Measurements from ENCODE around the gene LSS. TPM values are rescaled to one million over a fixed set of nuclear protein-coding genes. Genes with fewer than 3 reads are reported as not detected.

Gene LSS
- total RNA-seq, 1 experiment from 2014 or later: 101 TPM

DNA sequence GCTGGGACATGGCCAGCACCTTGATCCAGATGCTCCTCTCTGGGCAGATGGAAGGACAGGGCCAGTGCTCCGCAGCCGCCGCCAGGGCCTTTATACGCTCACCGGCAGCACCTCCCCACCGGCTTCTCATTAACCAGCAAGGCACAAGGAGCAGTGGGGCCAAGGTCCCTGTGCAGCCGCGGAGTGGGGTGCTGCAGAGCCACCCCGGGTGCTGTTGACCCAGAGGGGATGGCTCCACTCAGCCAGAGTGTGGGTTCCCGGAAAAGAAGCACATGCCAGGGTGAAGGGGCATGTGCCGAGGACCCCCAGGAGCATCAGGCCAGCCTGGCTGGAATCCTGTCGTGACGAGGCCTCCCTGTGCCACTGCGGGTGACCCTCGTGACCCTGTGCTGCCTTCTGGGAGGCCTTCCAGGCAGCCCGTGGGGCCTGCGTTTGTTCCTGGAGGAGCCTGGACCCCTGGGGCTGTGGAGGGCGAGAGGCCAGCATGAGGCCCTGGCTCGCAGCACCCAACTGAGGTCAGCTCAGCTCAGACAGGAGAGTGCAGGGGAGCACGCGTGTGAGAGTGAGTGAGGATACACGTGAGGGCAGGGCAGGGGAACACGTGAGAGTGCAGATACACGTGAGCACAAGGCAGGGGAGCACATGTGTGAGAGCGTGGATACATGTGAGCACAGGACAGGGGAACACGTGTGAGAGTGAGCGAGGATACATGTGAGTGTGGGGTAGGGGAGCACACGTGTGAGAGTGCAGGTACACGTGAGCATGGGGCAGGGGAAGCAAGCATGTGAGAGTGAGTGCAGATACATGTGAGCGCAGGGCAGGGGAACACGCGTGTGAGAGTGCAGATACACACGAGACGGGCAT is 72.8 kb downstream of the LSS start, which contains the start of gene FTCD:
Gene FTCD, minus strand, starts transcription at position 66 of the 864 bp plus-strand sequence. Its CDS starts 56 bp downstream, at position 10.
- H3K9me3 Mint-ChIP-seq: no peaks in the 10 kb centered on the region
- TF ChIP-seq, protein P1, sequence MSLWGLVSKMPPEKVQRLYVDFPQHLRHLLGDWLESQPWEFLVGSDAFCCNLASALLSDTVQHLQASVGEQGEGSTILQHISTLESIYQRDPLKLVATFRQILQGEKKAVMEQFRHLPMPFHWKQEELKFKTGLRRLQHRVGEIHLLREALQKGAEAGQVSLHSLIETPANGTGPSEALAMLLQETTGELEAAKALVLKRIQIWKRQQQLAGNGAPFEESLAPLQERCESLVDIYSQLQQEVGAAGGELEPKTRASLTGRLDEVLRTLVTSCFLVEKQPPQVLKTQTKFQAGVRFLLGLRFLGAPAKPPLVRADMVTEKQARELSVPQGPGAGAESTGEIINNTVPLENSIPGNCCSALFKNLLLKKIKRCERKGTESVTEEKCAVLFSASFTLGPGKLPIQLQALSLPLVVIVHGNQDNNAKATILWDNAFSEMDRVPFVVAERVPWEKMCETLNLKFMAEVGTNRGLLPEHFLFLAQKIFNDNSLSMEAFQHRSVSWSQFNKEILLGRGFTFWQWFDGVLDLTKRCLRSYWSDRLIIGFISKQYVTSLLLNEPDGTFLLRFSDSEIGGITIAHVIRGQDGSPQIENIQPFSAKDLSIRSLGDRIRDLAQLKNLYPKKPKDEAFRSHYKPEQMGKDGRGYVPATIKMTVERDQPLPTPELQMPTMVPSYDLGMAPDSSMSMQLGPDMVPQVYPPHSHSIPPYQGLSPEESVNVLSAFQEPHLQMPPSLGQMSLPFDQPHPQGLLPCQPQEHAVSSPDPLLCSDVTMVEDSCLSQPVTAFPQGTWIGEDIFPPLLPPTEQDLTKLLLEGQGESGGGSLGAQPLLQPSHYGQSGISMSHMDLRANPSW (CRISPR knock-in tag; conservative IDR thresholded peaks at IDR 0.05; ENCODE audit: low read depth): no peak
- TF ChIP-seq KAT7 (CRISPR knock-in tag; IDR thresholded peaks at IDR 0.05; ENCODE audit: borderline replicate concordance) (no peak), TEAD1 (CRISPR knock-in tag; IDR thresholded peaks at IDR 0.05) (no peak), AR (CRISPR knock-in tag; IDR thresholded peaks at IDR 0.05) (no peak), ETV6 (CRISPR knock-in tag; IDR thresholded peaks at IDR 0.05) (no peak), TCF7 (CRISPR knock-in tag; IDR thresholded peaks at IDR 0.05; ENCODE audit: low read depth) (no peak)
- TF ChIP-seq, protein P2, sequence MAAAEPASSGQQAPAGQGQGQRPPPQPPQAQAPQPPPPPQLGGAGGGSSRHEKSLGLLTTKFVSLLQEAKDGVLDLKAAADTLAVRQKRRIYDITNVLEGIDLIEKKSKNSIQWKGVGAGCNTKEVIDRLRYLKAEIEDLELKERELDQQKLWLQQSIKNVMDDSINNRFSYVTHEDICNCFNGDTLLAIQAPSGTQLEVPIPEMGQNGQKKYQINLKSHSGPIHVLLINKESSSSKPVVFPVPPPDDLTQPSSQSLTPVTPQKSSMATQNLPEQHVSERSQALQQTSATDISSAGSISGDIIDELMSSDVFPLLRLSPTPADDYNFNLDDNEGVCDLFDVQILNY (CRISPR knock-in tag; IDR thresholded peaks at IDR 0.05): no peak
- TF ChIP-seq, protein P3, sequence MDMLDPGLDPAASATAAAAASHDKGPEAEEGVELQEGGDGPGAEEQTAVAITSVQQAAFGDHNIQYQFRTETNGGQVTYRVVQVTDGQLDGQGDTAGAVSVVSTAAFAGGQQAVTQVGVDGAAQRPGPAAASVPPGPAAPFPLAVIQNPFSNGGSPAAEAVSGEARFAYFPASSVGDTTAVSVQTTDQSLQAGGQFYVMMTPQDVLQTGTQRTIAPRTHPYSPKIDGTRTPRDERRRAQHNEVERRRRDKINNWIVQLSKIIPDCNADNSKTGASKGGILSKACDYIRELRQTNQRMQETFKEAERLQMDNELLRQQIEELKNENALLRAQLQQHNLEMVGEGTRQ (CRISPR knock-in tag; IDR thresholded peaks at IDR 0.05): no peak
- ATAC-seq: no peak
- CTCF ChIA-PET: interaction anchor here (0.9 kb wide), 1 partner anchor 12 kb away, joined by 5 read pairs; no protein-coding TSS in a partner anchor
- POLR2A ChIA-PET: no interaction called here
- H3K4me3 Mint-ChIP-seq: no peak within 1 kb of the TSS
- H3K36me3 Mint-ChIP-seq: no peaks in the 10 kb centered on the region
- DNase-seq (ENCODE audit: low spot score): no peak
- no peak within 1 kb of the TSS for H3K27ac Mint-ChIP-seq
- peaks cover 9% of the 10 kb centered on the region for H3K4me1 Mint-ChIP-seq
- no peaks in the 10 kb centered on the region for H3K27me3 Mint-ChIP-seq (ENCODE audit: low read depth)

GRCh38 chr21:46154955-46155513 is 73.5 kb downstream of the LSS start:
- Mint-ChIP-seq H3K27me3 (ENCODE audit: low read depth) (no peaks in the 10 kb centered on the region), H3K27ac (no peak overlapping the region), H3K4me1 (peaks cover 9% of the 10 kb centered on the region), H3K9me3 (no peaks in the 10 kb centered on the region), H3K4me3 (no peak overlapping the region), H3K36me3 (no peaks in the 10 kb centered on the region)
- CTCF ChIA-PET: interaction anchor here (0.9 kb wide), 1 partner anchor 12 kb away, joined by 5 read pairs; no protein-coding TSS in a partner anchor
- ATAC-seq: no peak
- POLR2A ChIA-PET: interaction anchor here (0.6 kb wide), 1 partner anchor 220 kb away, joined by 3 read pairs; no protein-coding TSS in a partner anchor
- DNase-seq (ENCODE audit: low spot score): no peak
- TF ChIP-seq NFE2L1 (CRISPR knock-in tag; IDR thresholded peaks at IDR 0.05) (no peak), IRF2 (CRISPR knock-in tag; IDR thresholded peaks at IDR 0.05; ENCODE audit: borderline replicate concordance, low read depth) (no peak), CTCF (IDR thresholded peaks at IDR 0.05) (no peak), FOXP1 (CRISPR knock-in tag; IDR thresholded peaks at IDR 0.05; ENCODE audit: borderline replicate concordance) (no peak), NR3C1 (CRISPR knock-in tag; conservative IDR thresholded peaks at IDR 0.05; ENCODE audit: low read depth) (no peak), SOX15 (CRISPR knock-in tag; IDR thresholded peaks at IDR 0.05) (no peak), ZSCAN18 (CRISPR knock-in tag; IDR thresholded peaks at IDR 0.05) (no peak), ZNF138 (CRISPR knock-in tag; conservative IDR thresholded peaks at IDR 0.05) (no peak), FOXJ3 (CRISPR knock-in tag; IDR thresholded peaks at IDR 0.05; ENCODE audit: borderline replicate concordance) (no peak)
- TF ChIP-seq, protein P4, sequence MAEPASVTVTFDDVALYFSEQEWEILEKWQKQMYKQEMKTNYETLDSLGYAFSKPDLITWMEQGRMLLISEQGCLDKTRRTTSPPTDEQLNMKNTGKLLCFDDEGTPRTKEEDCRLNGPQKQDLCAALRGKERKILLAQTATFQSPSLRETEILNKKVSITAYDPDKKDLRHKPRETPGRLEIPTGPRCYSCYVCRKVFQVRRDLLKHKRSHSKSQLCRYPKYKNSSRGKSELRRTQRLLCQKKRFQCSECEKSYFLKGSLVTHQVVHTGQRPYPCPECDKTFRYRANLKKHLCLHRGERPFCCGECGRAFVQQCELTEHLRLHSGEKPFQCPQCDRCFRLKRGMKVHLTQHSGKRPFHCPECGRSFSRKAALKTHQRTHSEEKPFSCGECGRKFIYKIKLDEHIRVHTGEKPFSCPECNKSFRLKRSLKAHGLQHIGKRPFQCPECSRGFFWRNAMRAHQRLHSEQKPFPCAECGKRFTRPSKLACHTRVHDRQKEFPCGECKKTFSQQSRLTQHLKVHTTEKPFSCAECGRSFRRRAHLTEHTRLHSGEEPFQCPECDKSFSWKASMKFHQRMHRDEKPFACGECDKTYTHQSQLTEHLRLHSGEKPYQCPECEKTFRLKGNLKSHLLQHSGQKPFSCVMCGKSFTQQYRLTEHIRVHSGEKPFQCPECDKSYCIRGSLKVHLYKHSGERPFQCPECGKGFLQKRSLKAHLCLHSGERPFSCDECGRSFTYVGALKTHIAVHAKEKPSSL (CRISPR knock-in tag; conservative IDR thresholded peaks at IDR 0.05): no peak

Data from WTC11 (cell line).